ENCODE data around the gene IQCE.

The IQCE gene

DNA sequence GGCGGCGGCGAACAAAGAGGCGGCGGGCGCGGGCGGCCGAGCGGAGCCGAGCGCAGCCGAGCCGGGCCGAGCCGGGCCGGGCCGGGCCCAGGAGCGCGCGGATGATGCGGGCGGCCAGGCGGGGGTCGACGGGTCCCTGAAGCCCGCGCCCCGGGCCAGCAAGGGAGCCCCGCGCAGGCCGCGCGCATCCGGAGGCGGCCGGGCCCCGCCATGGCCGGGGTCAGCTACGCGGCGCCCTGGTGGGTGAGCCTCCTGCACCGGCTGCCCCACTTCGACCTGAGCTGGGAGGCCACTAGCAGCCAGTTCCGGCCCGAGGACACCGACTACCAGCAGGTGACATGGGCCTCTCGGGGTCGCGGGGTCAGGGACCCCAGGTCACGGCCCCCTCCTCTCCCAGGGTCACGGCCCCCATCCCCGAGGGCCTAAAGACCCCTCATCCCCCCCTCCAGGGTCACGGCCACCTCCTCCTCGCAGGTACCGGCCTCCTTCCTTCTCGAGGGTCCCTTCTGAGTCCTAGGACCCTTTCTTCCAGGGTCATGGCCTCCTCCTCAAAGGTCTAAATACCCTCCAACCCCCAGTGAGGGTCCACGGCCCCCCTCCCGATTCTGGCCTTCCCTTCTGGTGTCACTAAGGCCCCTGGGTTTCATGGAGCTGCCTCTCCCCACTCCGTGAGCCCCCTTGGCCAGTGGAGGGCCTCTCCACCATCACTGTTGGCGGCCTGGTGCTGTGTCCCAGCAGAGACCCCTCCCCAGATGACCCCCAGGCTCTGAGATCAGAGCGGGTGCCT, 73.4 kb downstream of the IQCE start, which contains the start of gene TTYH3:
Gene TTYH3, plus strand, starts transcription at position 41 of the 787 bp plus-strand sequence. Its CDS starts 170 bp downstream, at position 211.
- in situ Hi-C loops (cut with MboI; ENCODE audit: low sequenced_read_pairs), result no loop called here

DNA sequence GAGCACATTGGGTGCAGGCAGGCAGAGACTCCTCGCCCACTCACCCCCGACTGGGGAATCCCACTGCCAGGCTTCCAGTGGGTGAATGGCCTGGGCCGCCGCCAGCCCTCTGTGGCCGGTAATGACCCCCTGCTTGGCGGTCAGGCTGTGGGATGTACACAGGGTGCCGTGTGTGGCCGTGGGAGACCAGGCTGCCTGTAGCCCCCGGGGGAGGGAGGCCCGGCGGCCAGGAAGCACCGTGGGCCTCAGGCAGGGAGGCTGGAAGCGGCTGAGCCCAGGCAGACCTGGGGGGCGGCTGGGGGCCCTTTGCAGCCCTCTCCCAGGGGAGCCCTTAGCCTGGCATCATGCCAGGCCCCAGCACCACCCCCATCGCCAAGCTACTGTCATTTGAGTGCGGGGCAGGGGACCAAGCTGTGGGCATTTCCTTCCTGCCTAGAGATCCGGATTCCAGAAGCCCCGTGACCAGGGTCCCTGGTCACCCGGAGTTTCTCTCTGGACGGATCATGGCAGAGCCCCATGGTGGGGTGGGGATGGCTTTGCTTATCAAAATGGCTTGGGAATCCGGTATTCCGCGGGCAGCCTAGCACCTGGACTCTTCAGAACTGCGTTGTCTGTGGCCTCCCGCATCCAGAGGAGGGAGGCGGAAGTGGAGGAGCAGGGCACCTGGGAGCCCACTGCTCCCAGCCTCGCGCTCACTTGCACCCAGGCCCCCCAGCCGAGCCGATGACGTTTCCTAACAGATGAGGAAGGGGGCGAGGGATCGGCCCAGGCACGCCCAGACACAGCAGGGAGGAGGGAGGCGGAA, 74.2 kb downstream of the IQCE start:
- in situ Hi-C loops (cut with MboI; ENCODE audit: low sequenced_read_pairs), result no loop called here

DNA sequence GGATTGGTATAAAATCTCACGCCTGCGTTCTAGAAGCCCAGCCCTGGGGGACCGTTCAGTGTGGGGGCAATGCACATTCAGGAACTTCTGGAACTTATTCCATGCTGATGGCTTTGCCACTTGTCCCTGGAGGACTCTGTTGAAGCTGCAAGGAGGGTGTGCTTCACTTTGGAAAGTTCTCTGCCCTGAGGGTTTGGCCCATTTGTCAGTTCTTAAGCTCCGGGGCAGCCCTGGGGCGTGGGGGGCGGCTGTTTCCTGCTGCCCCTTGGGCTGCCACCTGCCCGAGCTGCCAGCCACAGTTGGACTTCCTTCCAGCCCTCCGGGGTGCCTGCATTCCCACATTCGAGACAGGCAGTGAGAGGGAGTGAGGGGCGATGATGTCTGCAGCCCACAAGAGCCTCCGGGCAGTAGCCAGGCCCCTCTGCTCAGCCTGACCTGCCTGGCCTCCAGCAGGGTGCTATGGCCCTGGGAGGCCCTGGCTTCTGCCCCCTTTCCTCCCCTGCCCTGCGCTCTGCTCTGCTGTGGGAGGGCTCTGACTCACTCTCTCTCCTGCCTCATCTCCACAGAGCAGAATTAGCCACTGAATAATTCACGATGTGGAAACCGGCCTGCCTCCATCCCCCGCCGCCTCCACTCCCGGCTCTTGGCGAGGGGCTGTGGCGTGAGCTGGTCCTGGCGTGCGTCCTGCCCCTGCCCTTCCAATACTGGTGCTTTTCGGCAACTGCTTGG, 74.9 kb downstream of the IQCE start:
- in situ Hi-C loops (cut with MboI; ENCODE audit: low sequenced_read_pairs), result no loop called here

DNA sequence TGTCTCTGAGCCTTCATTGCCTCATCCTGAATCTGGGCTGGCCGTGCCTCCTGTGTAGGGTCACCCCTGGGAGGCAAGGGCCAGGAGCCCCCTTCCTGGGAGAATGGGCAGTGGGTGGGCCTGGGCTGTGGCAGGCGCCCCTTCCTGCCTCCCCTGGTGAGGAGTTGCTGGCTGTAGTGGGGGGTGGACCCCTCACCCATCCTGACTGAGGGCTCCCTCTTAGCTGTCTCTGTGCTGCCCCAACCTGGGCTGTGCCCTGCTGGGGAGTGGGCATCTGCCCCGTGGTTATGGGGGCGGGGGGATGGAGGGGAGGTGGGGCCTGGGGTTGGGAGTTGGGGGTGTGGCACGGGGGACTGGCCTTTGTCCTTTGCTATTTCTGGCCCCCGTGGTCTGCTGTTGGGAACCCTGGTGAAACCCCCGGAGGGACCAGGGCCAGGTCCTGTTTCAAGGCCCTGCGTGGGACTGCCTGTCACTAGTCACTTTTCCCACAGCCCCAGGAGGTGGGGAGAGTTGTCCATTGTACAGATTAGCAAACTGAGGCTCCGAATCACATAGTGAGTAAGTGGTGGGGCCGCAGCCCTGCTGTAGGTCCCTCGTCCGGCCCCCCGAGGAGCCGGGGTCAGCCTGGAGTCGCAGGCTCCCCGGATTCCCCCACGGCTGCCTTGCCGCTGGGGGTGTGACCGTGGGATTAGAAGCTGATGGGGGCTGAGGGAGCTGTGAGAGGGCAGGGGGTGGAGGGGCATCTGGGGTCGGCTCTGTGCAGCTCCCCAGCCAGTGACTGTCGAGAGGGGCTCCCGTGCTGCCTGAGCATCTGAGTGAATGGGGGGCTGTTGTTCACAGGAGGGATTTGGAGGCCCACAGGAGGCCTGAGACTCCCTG, 75.7 kb downstream of the IQCE start:
- in situ Hi-C loops (cut with MboI; ENCODE audit: low sequenced_read_pairs), result no loop called here

DNA sequence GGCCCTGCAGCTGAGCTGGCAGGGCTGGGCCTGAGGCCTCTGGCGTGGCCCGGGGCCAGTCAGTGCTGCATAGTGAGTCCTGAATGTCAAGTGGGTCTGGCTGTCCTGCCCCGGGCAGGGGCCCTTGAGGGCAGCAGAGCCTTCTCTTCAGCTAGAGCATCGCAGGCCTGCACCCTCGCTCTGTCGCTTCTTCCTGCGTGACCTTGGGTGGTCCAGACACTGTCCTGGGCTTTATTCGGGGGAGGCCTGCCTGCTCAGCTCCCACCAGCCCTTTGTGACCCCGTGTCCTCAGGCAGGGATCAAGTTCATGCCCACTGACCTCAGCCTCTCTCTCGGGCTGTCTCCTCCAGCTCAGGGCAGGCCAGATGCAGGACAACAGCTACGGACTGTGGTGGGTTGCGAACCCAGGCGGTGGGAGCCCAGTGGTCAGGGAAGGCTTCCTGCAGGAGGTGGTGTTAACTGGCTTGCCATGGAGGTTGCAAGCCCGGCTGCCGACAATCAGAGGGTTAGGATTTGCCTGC, 76.4 kb downstream of the IQCE start:
- in situ Hi-C loops (cut with MboI; ENCODE audit: low sequenced_read_pairs), result no loop called here

DNA sequence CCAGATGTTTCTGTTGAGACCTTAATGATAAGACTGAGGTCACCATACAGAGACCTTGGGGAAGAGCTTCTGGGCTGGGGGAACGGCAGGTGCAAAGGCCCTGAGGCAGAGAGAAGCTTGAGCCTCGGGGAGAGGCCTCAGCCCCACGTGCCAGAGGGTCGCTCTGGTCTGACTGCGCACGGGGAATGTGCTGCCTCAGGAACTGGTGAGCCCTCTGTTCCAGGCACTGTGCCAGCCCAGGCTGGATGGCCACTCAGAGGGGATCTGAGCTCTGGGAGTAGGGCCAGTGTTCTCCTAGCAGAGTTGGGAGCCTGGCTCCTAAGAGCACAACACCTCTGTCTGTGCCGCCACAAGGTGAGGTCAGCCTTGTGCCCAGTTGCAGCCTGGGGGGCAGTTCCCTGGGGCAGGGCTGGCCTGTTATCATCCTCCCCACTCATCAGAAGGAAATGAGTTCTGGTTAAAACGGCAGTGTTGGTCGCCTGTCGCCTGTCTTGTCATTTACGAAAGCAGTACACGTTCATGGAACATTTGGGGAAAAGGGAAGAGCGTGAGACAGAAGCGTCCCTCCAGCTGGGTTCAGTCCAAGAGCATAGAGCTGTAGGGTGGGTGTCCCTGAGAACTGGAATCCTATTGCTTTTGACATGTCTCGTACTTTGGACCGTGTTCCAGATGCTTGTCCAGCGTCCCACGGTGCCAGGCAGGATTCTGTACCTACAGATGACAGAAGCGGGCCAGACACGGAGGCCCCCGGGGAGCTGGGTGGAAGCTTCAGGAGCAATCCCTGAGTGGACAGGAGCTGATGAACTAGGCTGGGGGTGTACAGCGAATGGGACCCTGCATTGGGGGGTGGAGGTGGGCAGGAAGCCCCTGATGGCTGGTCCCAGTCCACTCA, 77.3 kb downstream of the IQCE start:
- in situ Hi-C loops (cut with MboI; ENCODE audit: low sequenced_read_pairs), result no loop called here

DNA sequence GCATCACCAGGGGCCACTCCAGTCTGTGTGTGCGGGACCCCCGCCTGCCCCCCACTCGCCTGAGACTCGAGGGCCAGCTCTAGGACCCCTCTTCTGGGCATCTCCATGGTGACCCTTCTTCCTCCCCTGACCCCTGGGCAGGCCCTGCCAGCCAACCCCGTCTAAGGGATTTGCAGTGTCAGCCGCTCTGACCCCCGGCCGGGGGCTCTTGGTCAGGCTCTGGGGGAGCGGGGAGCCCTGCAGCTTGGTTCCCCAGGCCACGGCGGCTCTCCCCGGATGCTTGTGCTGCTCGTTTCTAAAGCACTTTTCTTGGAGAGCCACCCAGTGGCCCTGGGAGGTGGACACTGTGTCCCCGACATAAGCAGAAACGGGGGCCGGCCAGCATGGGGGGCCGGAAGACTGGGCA, 78.3 kb downstream of the IQCE start:
- in situ Hi-C loops (cut with MboI; ENCODE audit: low sequenced_read_pairs), result no loop called here

DNA sequence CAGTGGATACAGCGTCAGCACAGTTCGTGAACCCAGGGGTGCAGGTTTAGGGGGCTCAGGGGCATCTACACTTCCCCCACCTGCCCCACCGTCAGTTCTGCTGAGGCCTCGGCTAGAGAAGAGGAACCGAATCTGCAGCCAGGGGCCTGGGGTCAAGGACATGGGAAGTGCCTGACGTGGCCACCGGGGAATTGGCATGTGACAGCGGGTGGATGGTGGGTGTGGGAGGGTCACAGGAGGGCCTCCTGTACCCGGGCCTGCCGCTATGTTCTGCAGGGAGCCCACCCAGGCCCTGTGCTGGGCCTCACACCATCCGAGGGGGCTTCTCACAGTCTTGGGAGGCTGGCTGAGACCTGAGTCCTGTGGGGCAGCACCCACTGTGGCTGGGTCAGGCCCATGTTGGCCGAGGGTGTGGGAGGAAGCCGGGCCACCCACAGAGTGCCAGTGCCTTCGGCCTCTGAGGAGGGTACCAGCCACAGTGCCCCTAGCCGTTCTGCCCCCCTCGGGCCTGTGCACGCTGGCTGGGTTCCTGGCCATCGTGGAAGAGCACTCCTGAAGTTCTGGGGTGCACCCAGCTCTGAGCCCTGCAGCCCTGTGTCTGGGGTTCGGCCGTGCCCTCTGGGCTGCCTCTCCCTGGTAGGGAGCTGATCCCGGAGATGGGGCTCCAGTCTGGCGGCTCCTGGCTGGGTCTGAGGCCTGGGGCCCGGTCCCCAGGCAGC, 78.9 kb downstream of the IQCE start:
- in situ Hi-C loops (cut with MboI; ENCODE audit: low sequenced_read_pairs), result no loop called here

DNA sequence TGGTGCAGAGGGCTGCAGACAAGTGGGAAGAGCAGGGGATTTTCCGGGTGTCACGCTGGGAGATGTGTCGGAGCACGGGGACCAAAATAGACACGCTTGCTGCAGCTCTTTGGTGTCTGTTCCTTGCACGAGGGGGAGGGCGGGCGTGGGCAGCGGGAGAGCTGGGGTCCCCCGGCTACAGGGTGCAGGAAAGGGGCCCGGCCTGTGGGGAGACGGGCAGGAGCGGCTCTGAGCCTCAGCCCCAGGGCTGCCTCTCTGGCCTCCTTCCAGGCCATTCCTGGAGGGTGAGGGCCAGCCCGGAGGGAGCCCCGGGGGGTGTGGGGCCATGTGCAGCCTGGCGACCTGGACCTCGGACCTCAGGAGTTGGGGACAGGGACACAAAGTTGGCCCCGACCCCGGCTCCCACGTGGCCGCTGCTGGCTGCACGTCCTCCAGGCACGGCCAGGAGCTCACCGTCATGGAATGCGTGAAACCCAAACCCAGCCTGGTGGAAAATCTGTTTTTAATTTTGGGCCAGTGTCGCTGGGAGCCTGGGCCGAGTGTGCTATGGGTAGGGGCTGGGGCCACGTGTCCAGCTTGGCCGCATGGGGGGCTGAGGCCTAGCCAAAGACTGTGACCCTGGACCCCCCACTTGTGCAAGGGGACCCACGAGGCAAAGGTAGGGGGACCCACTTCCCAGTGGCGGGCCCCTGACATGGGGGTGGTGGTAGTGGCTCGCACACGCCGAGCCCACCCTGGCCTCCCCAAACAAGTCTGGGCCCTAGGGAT, 79.6 kb downstream of the IQCE start:
- in situ Hi-C loops (cut with MboI; ENCODE audit: low sequenced_read_pairs), result no loop called here

DNA sequence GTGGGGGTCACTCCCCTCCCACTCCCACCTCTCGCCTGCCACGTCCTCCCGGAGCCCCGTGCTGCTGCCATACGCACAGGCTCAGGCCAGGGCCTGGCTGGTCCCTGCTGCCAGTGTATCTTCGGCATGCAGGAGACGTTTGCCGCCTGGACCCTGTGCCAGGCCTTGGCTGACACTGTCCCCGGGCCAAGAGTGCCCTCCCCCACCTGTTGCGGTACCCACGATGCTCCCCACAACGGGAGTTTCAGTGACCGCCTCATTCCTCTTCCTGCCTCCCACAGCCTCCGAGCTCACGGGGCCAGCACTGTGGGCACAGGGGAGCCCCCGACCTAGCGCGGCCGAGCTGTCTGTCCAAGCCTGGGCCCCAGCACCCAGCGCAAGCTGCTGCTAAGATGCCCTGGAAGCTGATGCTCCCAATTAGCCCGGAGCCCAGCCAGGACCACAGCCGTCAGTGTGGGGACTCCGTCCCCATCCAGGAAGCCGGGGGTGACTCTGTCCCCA, 80.5 kb downstream of the IQCE start:
- in situ Hi-C loops (cut with MboI; ENCODE audit: low sequenced_read_pairs), result no loop called here

DNA sequence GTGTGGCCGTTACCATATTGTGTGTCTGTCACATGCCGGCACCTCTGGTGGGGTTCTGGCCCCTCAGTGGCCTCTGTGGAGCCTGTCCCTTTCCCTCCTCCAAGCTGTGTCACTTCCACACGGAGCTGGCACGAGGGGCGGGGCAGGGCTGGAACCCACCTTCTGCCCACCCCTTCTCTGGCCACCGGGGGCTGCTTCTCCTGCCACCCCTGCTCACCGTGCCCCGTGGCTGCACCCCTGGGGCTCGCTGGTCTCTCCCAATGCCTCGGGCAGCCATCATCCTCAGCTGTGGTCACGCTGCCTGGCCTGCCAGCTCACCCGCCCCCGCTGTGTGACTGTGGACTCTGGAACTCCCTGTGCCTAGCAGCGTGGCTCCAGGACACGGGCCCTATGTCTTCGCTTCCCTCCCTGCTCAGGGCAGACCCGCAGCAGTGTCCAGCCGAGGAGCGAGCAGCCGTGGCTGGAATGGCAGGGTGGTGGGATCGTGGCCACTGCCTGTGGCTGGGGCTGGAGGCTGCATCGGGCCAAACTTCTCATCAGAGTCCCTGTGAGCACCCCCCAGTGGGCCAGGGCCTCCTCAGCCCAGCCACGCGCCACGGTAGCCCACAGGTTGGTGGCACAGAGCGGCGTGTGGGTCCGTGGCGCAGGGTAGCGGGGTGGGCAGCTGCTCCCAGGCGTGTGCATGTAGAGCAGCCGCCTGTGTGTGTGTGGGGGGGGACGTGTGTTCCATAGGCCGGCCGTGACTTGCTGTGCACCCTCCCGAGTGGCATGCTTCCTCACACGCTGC, 81.1 kb downstream of the IQCE start:
- in situ Hi-C loops (cut with MboI; ENCODE audit: low sequenced_read_pairs), result no loop called here

DNA sequence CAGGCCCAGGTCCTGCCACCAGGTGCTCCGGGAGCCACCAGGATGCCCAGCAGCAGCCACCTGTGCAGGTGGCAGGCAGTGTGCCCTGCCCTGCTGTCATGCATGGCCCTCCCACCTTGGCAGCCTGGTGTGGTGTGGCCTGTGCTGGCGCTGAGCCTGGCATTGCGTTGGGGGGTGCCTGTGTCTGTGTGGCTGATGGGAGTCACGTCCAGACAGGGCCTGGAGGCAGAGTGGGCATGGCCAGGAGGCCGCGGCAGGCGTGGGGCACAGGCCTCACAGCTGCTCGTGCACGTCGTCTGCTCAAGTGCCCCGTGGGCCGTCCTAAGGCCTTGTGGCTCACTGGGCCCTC, 81.7 kb downstream of the IQCE start:
- in situ Hi-C loops (cut with MboI; ENCODE audit: low sequenced_read_pairs), result no loop called here

DNA sequence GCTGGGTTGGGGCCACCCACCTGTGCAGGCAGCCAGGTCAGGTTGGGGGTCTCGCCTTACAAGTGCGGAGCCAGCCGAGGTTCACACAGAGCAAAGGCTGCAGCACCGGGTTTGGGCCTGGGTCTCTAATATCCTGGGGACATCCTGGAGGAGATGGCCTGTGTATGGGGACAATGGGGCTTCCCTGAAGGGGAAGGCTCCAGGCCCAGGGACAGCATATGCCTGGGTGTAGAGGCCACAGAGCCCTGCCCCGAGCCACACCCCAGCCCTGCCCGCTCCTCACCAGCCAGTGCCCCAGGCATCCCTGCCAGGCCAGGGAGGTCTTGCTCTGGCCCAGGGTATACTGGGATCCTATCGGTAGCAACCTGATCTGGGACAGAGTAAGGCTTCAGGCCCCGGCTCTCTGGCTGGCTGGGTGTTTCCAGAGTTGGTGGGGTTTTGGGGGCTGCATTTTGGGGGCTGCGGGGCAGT, 82.1 kb downstream of the IQCE start:
- in situ Hi-C loops (cut with MboI; ENCODE audit: low sequenced_read_pairs), result no loop called here

DNA sequence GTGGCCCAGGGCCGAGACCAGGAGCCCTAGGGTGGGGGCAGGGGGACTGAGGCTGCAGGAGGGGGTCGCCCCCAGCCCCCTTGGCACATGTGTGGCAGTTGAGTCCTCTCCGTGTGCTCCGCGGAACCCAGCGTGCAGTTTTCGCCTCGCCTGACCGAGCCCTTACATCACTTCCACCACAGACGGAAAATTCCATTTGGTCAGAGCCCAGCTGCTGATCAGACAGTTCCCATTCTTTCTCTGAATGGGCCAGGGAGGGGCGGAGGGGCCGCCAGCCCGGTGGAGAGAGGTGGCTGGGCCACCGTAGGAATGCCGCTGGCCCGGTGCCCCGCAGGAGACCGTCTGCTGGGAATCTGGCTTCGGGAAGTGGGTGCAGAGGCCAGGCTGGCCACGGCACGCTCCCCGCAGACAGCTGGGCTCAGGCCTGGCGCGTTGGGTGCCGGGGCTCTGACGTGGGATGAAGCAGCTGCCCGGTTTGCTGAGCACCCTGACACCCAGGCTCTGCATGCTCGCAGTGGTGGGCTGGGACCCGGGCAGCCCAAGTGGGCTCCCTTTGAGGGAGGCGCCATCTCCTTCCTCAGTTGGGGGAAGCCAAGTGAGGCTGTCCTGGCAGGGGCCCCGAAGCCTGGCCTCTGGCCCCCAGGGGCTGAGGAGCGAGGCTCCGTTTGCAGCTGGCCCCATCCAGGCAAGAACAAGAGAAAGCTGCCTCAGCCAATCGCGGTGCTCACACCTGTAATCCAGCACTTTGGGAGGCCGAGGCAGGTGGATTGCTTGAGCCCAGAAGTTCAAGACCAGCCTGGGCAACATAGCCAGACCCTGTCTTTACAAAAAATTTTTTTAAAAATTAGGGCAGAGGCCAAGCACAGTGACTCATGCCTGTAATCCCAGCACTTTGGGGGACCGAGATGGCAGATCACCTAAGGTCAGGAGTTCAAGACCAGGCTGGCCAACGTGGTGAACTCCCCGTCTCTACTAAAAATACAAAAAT, 82.9 kb downstream of the IQCE start:
- in situ Hi-C loops (cut with MboI; ENCODE audit: low sequenced_read_pairs), result no loop called here

DNA sequence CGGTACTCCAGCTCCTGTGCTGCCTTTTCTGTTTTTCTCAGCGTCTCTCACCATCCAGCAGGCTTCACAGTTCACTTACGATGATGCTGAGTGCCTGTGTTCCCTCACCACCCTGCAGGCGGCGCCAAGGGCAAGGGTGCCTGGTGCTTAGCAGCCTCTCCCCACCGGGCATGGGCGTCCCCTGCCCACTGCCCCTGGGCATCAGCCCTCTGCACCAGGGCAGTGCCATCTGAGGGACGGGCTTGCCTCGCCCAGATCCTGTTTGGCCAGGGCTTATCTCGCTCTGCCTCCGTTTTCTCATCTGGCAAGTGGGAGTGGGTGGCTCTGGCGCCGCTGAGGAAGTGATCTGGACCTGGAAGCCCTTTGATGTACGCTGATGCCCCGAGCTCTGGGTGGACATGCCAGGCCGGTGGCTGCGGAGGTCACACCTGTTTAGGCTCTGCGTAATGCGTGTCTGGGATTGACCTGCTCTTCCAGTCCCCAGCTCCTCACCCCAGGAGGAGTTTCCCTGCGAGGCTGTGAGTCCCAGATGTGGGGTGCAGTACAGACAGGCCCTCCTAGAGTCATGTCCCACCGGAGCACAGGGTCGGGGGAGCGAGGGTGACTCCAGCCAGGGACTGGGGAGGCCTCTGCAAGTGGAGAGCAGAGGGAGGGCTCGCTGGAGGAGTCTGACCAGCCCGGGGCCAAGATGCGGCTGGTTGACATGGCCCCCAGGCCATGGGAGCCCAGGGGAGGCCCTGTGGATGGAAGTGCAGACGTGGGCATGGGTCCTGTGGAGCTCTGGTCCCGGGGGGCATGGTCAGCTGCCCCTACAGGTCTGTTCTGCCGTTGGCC, 84.8 kb downstream of the IQCE start:
- in situ Hi-C loops (cut with MboI; ENCODE audit: low sequenced_read_pairs), result no loop called here
